HepG2 (cell line): ENCODE measurements around the gene TFAP2A. TPM values are rescaled to one million over a fixed set of nuclear protein-coding genes. Genes with fewer than 3 reads are reported as not detected.

Source experiments
- CHD2 ChIP-seq: IDR thresholded peaks from 2 replicates; pipeline ENCODE4 v1.6.1; 2011; ENCODE audit warnings: low read depth, low read length, improper control_type of control experiment
- MTF1 ChIP-seq: sonication (generic); formaldehyde crosslinking; IDR thresholded peaks from 2 replicates; pipeline ENCODE4 v1.5.0; 2020; ENCODE audit warnings: missing genetic modification reagents
- TARDBP ChIP-seq: sonication (generic); formaldehyde crosslinking; IDR thresholded peaks from 2 replicates; pipeline ENCODE4 v1.8.0; 2022; ENCODE audit warnings: mild to moderate bottlenecking, missing genetic modification reagents
- TCF7L2 ChIP-seq: IDR thresholded peaks from 2 replicates; pipeline ENCODE4 v1.6.1; 2011; ENCODE audit warnings: mild to moderate bottlenecking, low read depth, low read length, moderate library complexity
- U2AF1 ChIP-seq: fragments of 200-400 bp; formaldehyde crosslinking; optimal IDR thresholded peaks from 2 replicates; pipeline ENCODE3; 2017; ENCODE audit warnings: mild to moderate bottlenecking, low read depth, low read length
- ZNF101 ChIP-seq: sonication (generic); formaldehyde crosslinking; IDR thresholded peaks from 2 replicates; pipeline ENCODE4 v1.4.0; 2020; ENCODE audit warnings: mild to moderate bottlenecking, low read depth, missing genetic modification reagents, borderline replicate concordance
- ZNF335 ChIP-seq: sonication (generic); formaldehyde crosslinking; IDR thresholded peaks from 2 replicates; pipeline ENCODE4 v1.4.0; 2020; ENCODE audit warnings: missing genetic modification reagents
- ZNF460 ChIP-seq: sonication (generic); formaldehyde crosslinking; IDR thresholded peaks from 2 replicates; pipeline ENCODE4 v1.5.1; 2020; ENCODE audit warnings: missing genetic modification reagents, mild to moderate bottlenecking, borderline replicate concordance
- polyA plus RNA-seq, 8 experiments: library from polyadenylated mRNA; depleted of rRNA in 3 of 8; stranded (reverse) in 7 of 8; unstranded in 1 of 8; fragments of >200 nt; fragmentation: Illumina TruSeq in 4 of 8; extraction: Trizol in 4 of 8; gene quantifications; 2 replicates each; pipeline versions ENCODE4 v1.2.1 to v1.2.3, GENCODE V29; 2011 to 2016; ENCODE audit warnings: low read depth in 4 of 8, missing spikeins in 1 of 8, mixed read lengths in 1 of 8; ENCODE audit not compliant: insufficient read depth in 1 of 8
- total RNA-seq, 5 experiments: library from RNA; depleted of rRNA; stranded (reverse); fragments of >200 nt; fragmentation: Illumina TruSeq; extraction: Trizol; gene quantifications; 2 replicates each; pipeline ENCODE4 v1.2.3, GENCODE V29; 2016; ENCODE audit warnings: low read depth in 1 of 5
- TF ChIP-seq, protein P1 (sequence below): sonication (generic); formaldehyde crosslinking; IDR thresholded peaks from 2 replicates; pipeline ENCODE4 v1.4.0; 2020; ENCODE audit warnings: mild to moderate bottlenecking, missing genetic modification reagents

Gene TFAP2A
- total and polyA plus RNA-seq, 2 of the 13 experiments (the other 11 are each of a cell fraction or from before 2014, with no cell fraction given), result not detected

DNA sequence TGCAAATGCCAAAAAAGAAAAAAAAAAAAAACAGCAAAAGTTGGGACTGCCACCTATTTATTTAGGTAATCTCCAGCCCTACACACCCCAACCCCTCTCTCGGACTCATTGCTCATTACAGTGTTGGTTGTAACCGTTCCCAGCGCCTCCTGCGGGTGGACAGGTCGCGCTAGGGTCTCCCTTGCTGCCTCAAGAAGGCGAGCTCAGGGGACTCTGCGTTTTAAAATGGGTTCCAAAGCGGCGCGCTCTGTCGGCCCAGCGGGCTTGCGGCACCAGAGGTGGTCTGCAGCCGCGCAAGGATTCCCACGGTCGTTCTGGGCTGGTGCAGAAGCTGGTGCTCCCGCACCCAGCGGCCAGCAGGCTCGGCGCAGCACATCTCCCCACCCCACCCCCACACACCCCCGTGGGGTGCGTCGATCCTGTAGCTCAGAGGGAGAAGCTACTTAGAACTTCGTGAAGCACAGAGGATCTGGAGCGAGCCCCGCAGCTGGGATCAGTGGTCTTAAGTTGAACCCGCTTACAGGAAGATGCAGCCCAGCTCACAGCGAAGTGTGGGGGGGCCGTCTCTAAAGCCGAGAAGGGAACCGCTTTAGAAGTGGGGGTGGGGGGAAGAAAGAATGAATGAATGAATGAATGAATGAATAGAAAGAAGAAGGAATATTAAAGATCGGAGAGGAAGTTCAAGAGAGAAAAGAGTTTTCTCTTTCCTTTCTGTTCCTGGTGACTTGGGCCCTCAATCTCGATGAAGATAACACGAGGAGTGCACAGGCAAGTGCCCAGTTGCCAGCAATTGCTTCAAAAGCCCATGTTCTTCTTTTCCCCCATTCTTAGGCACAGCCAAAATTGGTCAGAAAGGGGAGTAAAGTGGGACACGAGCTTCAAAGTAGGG is 780 bp downstream of the TFAP2A start (continued):
- TF ChIP-seq U2AF1, result no peak
- no peak for TF ChIP-seq MTF1 (CRISPR knock-in tag)
- no peak for TF ChIP-seq TCF7L2
- no peak for TF ChIP-seq CHD2
- no peak for TF ChIP-seq ZNF101 (CRISPR knock-in tag)
- no peak for TF ChIP-seq ZNF335 (CRISPR knock-in tag)
- TF ChIP-seq TARDBP (CRISPR knock-in tag), result no peak
- TF ChIP-seq, protein P1, sequence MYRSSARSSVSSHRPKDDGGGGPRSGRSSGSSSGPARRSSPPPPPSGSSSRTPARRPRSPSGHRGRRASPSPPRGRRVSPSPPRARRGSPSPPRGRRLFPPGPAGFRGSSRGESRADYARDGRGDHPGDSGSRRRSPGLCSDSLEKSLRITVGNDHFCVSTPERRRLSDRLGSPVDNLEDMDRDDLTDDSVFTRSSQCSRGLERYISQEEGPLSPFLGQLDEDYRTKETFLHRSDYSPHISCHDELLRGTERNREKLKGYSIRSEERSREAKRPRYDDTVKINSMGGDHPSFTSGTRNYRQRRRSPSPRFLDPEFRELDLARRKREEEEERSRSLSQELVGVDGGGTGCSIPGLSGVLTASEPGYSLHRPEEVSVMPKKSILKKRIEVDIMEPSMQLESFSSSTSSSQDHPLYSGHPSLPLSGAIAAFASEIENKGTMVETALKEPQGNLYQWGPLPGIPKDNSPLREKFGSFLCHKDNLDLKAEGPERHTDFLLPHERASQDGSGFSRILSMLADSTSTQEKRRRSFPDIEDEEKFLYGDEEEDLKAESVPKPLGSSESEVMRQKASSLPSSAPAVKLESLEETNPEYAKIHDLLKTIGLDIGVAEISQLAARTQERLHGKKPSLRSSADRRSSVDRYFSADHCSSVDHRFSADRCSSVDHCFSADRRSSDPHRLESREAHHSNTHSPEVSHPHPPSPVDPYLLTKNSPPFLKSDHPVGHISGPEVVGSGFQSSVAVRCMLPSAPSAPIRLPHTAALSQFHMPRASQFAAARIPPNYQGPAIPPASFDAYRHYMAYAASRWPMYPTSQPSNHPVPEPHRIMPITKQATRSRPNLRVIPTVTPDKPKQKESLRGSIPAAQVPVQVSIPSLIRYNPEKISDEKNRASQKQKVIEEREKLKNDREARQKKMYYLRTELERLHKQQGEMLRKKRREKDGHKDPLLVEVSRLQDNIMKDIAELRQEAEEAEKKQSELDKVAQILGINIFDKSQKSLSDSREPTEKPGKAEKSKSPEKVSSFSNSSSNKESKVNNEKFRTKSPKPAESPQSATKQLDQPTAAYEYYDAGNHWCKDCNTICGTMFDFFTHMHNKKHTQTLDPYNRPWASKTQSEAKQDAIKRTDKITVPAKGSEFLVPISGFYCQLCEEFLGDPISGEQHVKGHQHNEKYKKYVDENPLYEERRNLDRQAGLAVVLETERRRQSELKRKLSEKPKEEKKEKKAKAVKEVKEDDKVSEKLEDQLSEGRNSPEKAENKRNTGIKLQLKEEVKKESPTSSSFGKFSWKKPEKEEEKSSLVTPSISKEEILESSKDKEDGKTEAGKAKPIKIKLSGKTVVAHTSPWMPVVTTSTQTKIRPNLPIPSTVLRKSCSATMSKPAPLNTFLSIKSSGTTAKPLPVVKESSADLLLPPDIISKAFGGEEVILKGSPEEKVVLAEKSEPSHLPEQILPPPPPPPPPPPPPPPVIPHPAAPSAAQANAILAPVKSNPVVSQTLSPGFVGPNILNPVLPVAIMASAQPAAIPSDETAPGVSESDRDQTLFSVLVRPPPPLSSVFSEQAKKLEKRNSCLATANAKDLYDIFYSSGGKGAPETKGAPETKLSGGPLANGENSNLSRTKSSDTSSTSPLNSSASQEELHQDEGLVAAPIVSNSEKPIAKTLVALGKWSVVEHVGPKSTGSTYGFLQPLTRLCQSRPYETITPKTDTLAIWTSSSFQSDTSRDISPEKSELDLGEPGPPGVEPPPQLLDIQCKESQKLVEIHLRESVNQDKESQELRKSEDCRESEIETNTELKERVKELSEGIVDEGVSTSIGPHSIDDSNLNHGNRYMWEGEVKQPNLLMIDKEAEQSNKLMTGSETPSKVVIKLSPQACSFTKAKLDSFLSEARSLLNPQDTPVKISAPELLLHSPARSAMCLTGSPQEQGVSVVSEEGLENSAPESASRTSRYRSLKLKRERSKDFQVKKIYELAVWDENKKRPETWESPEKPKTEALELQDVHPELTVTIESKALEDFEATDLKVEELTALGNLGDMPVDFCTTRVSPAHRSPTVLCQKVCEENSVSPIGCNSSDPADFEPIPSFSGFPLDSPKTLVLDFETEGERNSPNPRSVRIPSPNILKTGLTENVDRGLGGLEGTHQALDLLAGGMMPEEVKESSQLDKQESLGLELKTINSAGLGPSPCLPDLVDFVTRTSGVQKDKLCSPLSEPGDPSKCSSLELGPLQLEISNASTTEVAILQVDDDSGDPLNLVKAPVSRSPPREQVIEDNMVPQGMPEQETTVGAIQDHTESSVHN (CRISPR knock-in tag), result no peak
- TF ChIP-seq ZNF460 (CRISPR knock-in tag), result no peak
